ENCODE measurements around the gene ADAM15. TPM values are rescaled to one million over a fixed set of nuclear protein-coding genes. Genes with fewer than 3 reads are reported as not detected.

ADAM15 gene
- total and polyA plus RNA-seq, 2 of the 8 experiments (the other 6 are each of a cell fraction or from before 2014, with no cell fraction given) = 32.9 to 37.6 TPM

DNA sequence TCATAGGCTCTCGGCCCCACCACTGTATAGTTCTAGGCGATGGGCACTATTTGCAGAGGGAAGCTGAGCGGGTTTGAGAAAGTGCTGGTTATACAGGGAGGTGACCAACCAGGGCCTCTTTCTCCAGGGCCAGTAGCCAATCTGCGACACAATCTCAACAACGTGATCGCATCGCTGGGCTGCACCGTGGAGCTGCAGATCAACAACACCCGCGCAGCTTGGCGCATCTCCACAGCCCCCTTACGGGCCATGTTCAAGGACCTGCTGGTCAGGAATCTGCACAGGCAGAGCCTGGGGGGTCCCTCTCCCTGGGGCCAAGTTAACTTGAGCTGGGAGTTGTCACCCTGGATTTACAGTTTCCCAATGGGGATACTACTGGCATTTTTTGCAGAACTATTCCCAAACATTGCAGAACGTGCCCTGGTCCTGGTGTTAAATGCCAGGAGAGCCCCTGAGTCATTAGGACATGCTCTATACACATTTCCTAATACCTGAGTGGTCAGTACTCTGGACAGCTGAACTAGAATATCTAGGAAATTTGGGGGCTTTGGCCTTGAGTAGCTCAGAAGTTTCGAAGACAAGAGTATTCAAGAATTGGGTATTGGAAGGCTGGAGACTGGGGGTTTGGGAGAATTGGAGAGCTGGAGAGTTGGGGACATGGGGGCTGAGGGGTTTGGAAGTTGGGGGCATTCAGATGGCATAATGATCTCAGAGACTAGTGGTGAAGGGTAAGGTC is 10.6 kb upstream of the ADAM15 start (continued):
- no peak for TF ChIP-seq RBBP5 (IDR thresholded peaks at IDR 0.05; ENCODE audit: borderline replicate concordance, low read depth, low read length)
- no peak for TF ChIP-seq SIRT6 (IDR thresholded peaks at IDR 0.05; ENCODE audit: low read length)
- no peak for TF ChIP-seq SIN3A (conservative IDR thresholded peaks at IDR 0.05 in 1 of 2, IDR thresholded peaks at IDR 0.05 in 1 of 2; ENCODE audit: low read depth in 1 of 2, low read length in 2 of 2)
- TF ChIP-seq KDM5A (IDR thresholded peaks at IDR 0.05; ENCODE audit: low read length) = no peak
- TF ChIP-seq BACH1 (IDR thresholded peaks at IDR 0.05; ENCODE audit: low read length) = no peak
- TF ChIP-seq ZNF274 (IDR thresholded peaks at IDR 0.05; ENCODE audit: borderline replicate concordance, extremely low read depth, low read length) = no peak

Data from H1 (cell line).